SK-N-SH (cell line): ENCODE data around the gene CDC6. TPM values are rescaled to one million over a fixed set of nuclear protein-coding genes. Genes with fewer than 3 reads are reported as not detected.

Source experiments
- CTCF ChIA-PET: fragments of 300-600, 350-600 bp; formaldehyde crosslinking; extraction: SDS; loops from one replicate; lab custom pipeline; 2021; lab: Yijun Ruan, JAX
- POLR2A ChIA-PET: fragments of 350-600 bp; sonication (Branson Sonifier 250); formaldehyde crosslinking; extraction: SDS; loops from one replicate; lab custom pipeline; 2020; ENCODE audit warnings: antibody characterized with exemption, inconsistent platforms; lab: Yijun Ruan, JAX
- DNase-seq: peaks from one replicate; pipeline ENCODE4 v3.0.0; 2012
- H2AFZ ChIP-seq: fragments of 200-600 bp; sonication (generic); 2 replicates; pipeline ENCODE4 v1.8.1; 2016; ENCODE audit warnings: antibody characterized with exemption, mild to moderate bottlenecking, low read depth
- H3F3A ChIP-seq: fragments of 200-600 bp; sonication (generic); replicated peaks from 2 replicates; pipeline ENCODE3; 2016; ENCODE audit warnings: antibody characterized with exemption, mild to moderate bottlenecking; ENCODE audit not compliant: insufficient read depth
- H3K27ac ChIP-seq, 2 experiments: fragments of 200-500 bp in 1 of 2; fragments of 200-600 bp in 1 of 2; sonication (Bioruptor generic) in 1 of 2; sonication (generic), shearing (Covaris generic) in 1 of 2; 2 replicates each; pipeline versions ENCODE4 v1.5.1 to v1.6.1; 2014 to 2016; ENCODE audit warnings: low read depth in 2 of 2, inconsistent platforms in 1 of 2, low read length in 1 of 2, mild to moderate bottlenecking in 1 of 2, mixed read lengths in 1 of 2
- H3K27me3 ChIP-seq: fragments of 200-600 bp; sonication (generic), shearing (Covaris generic); 2 replicates; pipeline ENCODE4 v1.6.1; 2016; ENCODE audit warnings: mixed run types; ENCODE audit not compliant: insufficient read depth
- H3K36me3 ChIP-seq, 2 experiments: fragments of 200-500 bp in 1 of 2; fragments of 200-600 bp in 1 of 2; sonication (Bioruptor generic) in 1 of 2; sonication (generic) in 1 of 2; replicated peaks in 1 of 2; 2 replicates each; pipeline versions ENCODE3 to v1.5.1; 2014 to 2016; ENCODE audit warnings: low read length in 1 of 2, mild to moderate bottlenecking in 1 of 2; ENCODE audit not compliant: insufficient read depth in 2 of 2, control insufficient read depth in 1 of 2
- H3K4me1 ChIP-seq, 2 experiments: fragments of 200-500 bp in 1 of 2; fragments of 200-600 bp in 1 of 2; sonication (Bioruptor generic) in 1 of 2; sonication (generic), shearing (Covaris generic) in 1 of 2; 2 replicates each; pipeline versions ENCODE4 v1.5.1 to v1.6.1; 2014 to 2016; ENCODE audit warnings: low read depth in 1 of 2, low read length in 1 of 2, mixed run types in 1 of 2; ENCODE audit not compliant: insufficient read depth in 2 of 2, control insufficient read depth in 1 of 2
- H3K4me2 ChIP-seq: fragments of 200-600 bp; sonication (generic), shearing (Covaris generic); 2 replicates; pipeline ENCODE4 v1.6.1; 2017; ENCODE audit warnings: mixed run types
- H3K4me3 ChIP-seq, 2 experiments: fragments of 200-500 bp in 1 of 2; fragments of 200-600 bp in 1 of 2; sonication (Bioruptor generic) in 1 of 2; sonication (generic), shearing (Covaris generic) in 1 of 2; 2 replicates each; pipeline versions ENCODE4 v1.5.1 to v1.8.1; 2014 to 2016; ENCODE audit warnings: low read depth in 2 of 2, inconsistent platforms in 1 of 2, low read length in 1 of 2, mild to moderate bottlenecking in 1 of 2, mixed read lengths in 1 of 2, moderate library complexity in 1 of 2
- H3K79me2 ChIP-seq: fragments of 200-600 bp; sonication (generic); 2 replicates; pipeline ENCODE4 v1.8.1; 2017; ENCODE audit warnings: mild to moderate bottlenecking; ENCODE audit not compliant: insufficient read depth
- H3K9ac ChIP-seq: fragments of 200-600 bp; sonication (generic); 2 replicates; pipeline ENCODE4 v1.6.1; 2017; ENCODE audit warnings: mixed run types
- H3K9me2 ChIP-seq: fragments of 200-600 bp; sonication (generic); 2 replicates; pipeline ENCODE4 v1.6.1; 2017; ENCODE audit warnings: mixed run types
- H3K9me3 ChIP-seq: fragments of 200-600 bp; sonication (generic); 2 replicates; pipeline ENCODE4 v1.6.1; 2017; ENCODE audit warnings: mixed run types, mild to moderate bottlenecking, moderate library complexity
- H4K20me1 ChIP-seq: fragments of 200-600 bp; sonication (generic); 2 replicates; pipeline ENCODE4 v1.6.1; 2017; ENCODE audit warnings: mild to moderate bottlenecking, mixed run types; ENCODE audit not compliant: insufficient read depth
- ELF1 ChIP-seq: IDR thresholded peaks from 2 replicates; pipeline ENCODE4 v1.4.0; 2012
- EZH2phosphoT487 ChIP-seq: fragments of 200-600 bp; sonication (generic); IDR thresholded peaks from 2 replicates; pipeline ENCODE4 v1.6.1; 2017; ENCODE audit warnings: low read depth, mixed run types, mild to moderate bottlenecking, antibody characterized with exemption, moderate library complexity, borderline replicate concordance
- FOSL2 ChIP-seq: IDR thresholded peaks from 2 replicates; pipeline ENCODE4 v1.4.0; 2012; ENCODE audit warnings: low read depth, mild to moderate bottlenecking, moderate library complexity, borderline replicate concordance
- FOXJ3 ChIP-seq: sonication (generic); formaldehyde crosslinking; IDR thresholded peaks from 2 replicates; pipeline ENCODE4 v1.5.1; 2020; ENCODE audit warnings: mild to moderate bottlenecking, missing genetic modification reagents
- FOXM1 ChIP-seq: IDR thresholded peaks from 2 replicates; pipeline ENCODE4 v1.4.0; 2012; ENCODE audit warnings: low read depth, mild to moderate bottlenecking
- GABPA ChIP-seq: IDR thresholded peaks from 2 replicates; pipeline ENCODE4 v1.4.0; 2012; ENCODE audit warnings: low read depth, mild to moderate bottlenecking
- JUND ChIP-seq: IDR thresholded peaks from 2 replicates; pipeline ENCODE4 v1.4.0; 2012
- MEF2A ChIP-seq: IDR thresholded peaks from 2 replicates; pipeline ENCODE4 v1.4.0; 2012; ENCODE audit warnings: low read depth, borderline replicate concordance
- MXI1 ChIP-seq: IDR thresholded peaks from 2 replicates; pipeline ENCODE4 v1.6.1; 2012; ENCODE audit warnings: mild to moderate bottlenecking, low read depth, low read length, improper control_type of control experiment
- NFIC ChIP-seq: IDR thresholded peaks from 2 replicates; pipeline ENCODE4 v1.4.0; 2012; ENCODE audit warnings: borderline replicate concordance
- NRF1 ChIP-seq: IDR thresholded peaks from 2 replicates; pipeline ENCODE4 v1.6.1; 2012; ENCODE audit warnings: low read depth, mild to moderate bottlenecking, low read length
- POLR2AphosphoS5 ChIP-seq: IDR thresholded peaks from 2 replicates; pipeline ENCODE4 v1.6.1; 2012; ENCODE audit warnings: low read depth, low read length
- RAD21 ChIP-seq: IDR thresholded peaks from 2 replicates; pipeline ENCODE4 v1.6.1; 2012; ENCODE audit warnings: mild to moderate bottlenecking, low read length
- RCOR1 ChIP-seq: fragments of 150-350 bp; IDR thresholded peaks from 2 replicates; pipeline ENCODE4 v1.6.1; 2017; ENCODE audit warnings: antibody characterized with exemption, low read length
- RFX5 ChIP-seq: IDR thresholded peaks from 2 replicates; pipeline ENCODE4 v1.6.1; 2012; ENCODE audit warnings: mild to moderate bottlenecking, improper control_type of control experiment, low read length
- RXRA ChIP-seq: IDR thresholded peaks from 2 replicates; pipeline ENCODE4 v1.4.0; 2012; ENCODE audit warnings: low read depth, mild to moderate bottlenecking, borderline replicate concordance
- SMC3 ChIP-seq: IDR thresholded peaks from 2 replicates; pipeline ENCODE4 v1.6.1; 2012; ENCODE audit warnings: low read depth, low read length, improper control_type of control experiment
- TCF12 ChIP-seq: IDR thresholded peaks from 2 replicates; pipeline ENCODE4 v1.4.0; 2012
- TEAD4 ChIP-seq: IDR thresholded peaks from 2 replicates; pipeline ENCODE4 v1.4.0; 2012; ENCODE audit warnings: mild to moderate bottlenecking, borderline replicate concordance; ENCODE audit not compliant: insufficient read depth
- WGBS: methylation state at CpG from one replicate; pipeline ENCODE4 v1.1.6; 2017; ENCODE audit warnings: low lambda C conversion rate; 5-methylcytosine and 5-hydroxymethylcytosine counted together
- polyA plus RNA-seq, 3 experiments: library from polyadenylated mRNA; depleted of rRNA; stranded (reverse); fragments of >200 nt; gene quantifications; 2 replicates each; pipeline ENCODE4 v1.2.3, GENCODE V29; 2012
- TF ChIP-seq, protein P1 (sequence below): fragments of 150-350 bp; IDR thresholded peaks from 2 replicates; pipeline ENCODE4 v1.6.1; 2016; ENCODE audit warnings: mild to moderate bottlenecking, low read depth, low read length
- TF ChIP-seq, protein P2 (sequence below): fragments of 200-600 bp; sonication (generic); IDR thresholded peaks from 2 replicates; pipeline ENCODE4 v1.6.1; 2017; ENCODE audit warnings: antibody characterized with exemption, mild to moderate bottlenecking, moderate library complexity
- TF ChIP-seq, protein P3 (sequence below): IDR thresholded peaks from 2 replicates; pipeline ENCODE4 v1.4.0; 2012; ENCODE audit warnings: low read depth
- TF ChIP-seq, protein P4 (sequence below): fragments of 150-350 bp; IDR thresholded peaks from 2 replicates; pipeline ENCODE4 v1.6.1; 2017; ENCODE audit warnings: antibody characterized with exemption, low read length, low read depth, borderline replicate concordance
- TF ChIP-seq, protein P5 (sequence below): IDR thresholded peaks from 2 replicates; pipeline ENCODE4 v1.4.0; 2012; ENCODE audit warnings: low read depth, borderline replicate concordance

CDC6 gene
- polyA plus RNA-seq, 1 of the 3 experiments (the other 2 are of a cell fraction): 12.7 TPM

DNA sequence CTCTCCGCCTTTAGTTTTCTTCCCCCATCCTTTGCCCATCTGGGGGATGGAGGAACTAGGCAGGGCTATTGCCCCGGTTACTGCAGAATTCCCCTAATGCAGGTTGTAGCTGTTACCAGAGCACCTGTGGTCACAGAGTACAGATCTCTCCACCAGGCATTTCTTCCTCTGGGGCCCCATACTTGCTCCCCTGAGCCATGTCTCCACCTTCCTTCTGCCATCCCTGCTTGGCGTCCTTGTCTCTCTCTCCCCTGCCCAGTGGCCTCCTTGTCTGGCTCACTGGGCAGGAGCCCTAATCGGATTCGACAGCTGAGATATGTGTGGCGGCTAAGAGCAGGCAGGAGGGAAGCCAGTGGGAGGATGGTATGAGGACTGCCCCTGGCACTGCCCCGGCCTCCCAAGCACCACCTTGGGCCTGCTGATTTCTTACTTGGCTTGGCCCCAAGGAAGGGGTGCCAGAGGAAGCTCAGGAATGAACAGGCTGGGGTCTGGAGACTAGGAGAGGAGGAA, 23.3 kb downstream of the CDC6 start (continued):
- TF ChIP-seq, protein P1, sequence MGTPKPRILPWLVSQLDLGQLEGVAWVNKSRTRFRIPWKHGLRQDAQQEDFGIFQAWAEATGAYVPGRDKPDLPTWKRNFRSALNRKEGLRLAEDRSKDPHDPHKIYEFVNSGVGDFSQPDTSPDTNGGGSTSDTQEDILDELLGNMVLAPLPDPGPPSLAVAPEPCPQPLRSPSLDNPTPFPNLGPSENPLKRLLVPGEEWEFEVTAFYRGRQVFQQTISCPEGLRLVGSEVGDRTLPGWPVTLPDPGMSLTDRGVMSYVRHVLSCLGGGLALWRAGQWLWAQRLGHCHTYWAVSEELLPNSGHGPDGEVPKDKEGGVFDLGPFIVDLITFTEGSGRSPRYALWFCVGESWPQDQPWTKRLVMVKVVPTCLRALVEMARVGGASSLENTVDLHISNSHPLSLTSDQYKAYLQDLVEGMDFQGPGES: no peak
- TF ChIP-seq POLR2AphosphoS5 (peak; percentile 95), TCF12 (peak; percentile 100), RAD21 (peak; percentile 36), RFX5 (no peak), MXI1 (peak; percentile 60; the same call in 1 of the 2 replicates), GABPA (no peak), NFIC (peak; percentile 98), FOXM1 (peak; percentile 86)
- TF ChIP-seq, protein P2, sequence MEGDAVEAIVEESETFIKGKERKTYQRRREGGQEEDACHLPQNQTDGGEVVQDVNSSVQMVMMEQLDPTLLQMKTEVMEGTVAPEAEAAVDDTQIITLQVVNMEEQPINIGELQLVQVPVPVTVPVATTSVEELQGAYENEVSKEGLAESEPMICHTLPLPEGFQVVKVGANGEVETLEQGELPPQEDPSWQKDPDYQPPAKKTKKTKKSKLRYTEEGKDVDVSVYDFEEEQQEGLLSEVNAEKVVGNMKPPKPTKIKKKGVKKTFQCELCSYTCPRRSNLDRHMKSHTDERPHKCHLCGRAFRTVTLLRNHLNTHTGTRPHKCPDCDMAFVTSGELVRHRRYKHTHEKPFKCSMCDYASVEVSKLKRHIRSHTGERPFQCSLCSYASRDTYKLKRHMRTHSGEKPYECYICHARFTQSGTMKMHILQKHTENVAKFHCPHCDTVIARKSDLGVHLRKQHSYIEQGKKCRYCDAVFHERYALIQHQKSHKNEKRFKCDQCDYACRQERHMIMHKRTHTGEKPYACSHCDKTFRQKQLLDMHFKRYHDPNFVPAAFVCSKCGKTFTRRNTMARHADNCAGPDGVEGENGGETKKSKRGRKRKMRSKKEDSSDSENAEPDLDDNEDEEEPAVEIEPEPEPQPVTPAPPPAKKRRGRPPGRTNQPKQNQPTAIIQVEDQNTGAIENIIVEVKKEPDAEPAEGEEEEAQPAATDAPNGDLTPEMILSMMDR: no peak

DNA sequence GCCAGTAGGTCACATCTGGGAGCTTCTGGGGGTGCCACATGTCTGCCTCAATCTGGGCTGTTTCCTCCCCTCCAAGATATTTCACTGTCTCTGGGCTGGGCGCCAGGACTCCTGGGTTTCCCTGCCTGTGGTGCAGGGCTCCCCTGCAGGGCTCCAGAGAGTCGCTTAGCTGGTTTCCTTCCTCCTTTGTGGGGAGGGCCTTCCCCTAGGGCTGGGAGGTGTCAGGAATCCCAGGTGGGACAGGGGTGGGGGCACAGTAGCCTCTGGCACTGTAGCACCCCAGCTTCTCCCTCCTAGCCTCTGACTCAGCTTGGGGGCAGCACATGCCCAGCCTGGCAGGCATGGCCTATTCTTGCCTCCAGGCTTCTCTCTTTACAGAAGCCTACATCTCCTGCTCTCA, 23.9 kb downstream of the CDC6 start:
- peaks cover 72 to 91% of the 10 kb centered on the region in 2 experiments for H3K4me1 ChIP-seq
- no peak overlapping the region for H2AFZ ChIP-seq
- no peak for DNase-seq
- H3K9ac ChIP-seq: peak overlapping the region; percentile 58
- ChIA-PET CTCF (interaction anchor here (36.0 to 57.6 kb wide), 2 partner anchors 6 to 27 kb away, joined by 1706 read pairs; partner anchors contain the start of genes CDC6, GJD3 and RARA), POLR2A (interaction anchor here (1.2 to 3.9 kb wide), 5 partner anchors 10 to 43 kb away, joined by 3 to 27 read pairs (median 6); no protein-coding TSS in a partner anchor)
- H3K4me3 ChIP-seq: peak overlapping the region; percentile 65 to 69
- H3K27ac ChIP-seq: peak overlapping the region; percentile 95 to 99
- no peaks in the 10 kb centered on the region for H3K9me3 ChIP-seq
- 14% methylated on average over 2 of the region's 2 CpGs for WGBS
- H4K20me1 ChIP-seq: no peaks in the 10 kb centered on the region
- peak overlapping the region; percentile 81 for H3K4me2 ChIP-seq
- H3K9me2 ChIP-seq: no peaks in the 10 kb centered on the region
- H3K36me3 ChIP-seq: no peaks in the 10 kb centered on the region
- H3K27me3 ChIP-seq: no peaks in the 10 kb centered on the region
- peaks cover 62% of the 10 kb centered on the region for H3F3A ChIP-seq
- peaks cover 28% of the 10 kb centered on the region; the same call in 1 of the 2 replicates for H3K79me2 ChIP-seq
- TF ChIP-seq, protein P3, sequence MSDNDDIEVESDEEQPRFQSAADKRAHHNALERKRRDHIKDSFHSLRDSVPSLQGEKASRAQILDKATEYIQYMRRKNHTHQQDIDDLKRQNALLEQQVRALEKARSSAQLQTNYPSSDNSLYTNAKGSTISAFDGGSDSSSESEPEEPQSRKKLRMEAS: 0 out of 2 replicates have a peak, but pooled peaks have one; percentile 33
- TF ChIP-seq, protein P4, sequence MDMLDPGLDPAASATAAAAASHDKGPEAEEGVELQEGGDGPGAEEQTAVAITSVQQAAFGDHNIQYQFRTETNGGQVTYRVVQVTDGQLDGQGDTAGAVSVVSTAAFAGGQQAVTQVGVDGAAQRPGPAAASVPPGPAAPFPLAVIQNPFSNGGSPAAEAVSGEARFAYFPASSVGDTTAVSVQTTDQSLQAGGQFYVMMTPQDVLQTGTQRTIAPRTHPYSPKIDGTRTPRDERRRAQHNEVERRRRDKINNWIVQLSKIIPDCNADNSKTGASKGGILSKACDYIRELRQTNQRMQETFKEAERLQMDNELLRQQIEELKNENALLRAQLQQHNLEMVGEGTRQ: no peak
- TF ChIP-seq FOXM1 (no peak), RCOR1 (no peak), FOXJ3 (CRISPR knock-in tag) (no peak), JUND (peak; percentile 37), GABPA (no peak), SMC3 (no peak), MXI1 (no peak), ELF1 (no peak), RAD21 (no peak), TEAD4 (no peak; the same call in 1 of the 2 replicates), FOSL2 (no peak; the same call in none of the 2 replicates), EZH2phosphoT487 (no peak), NRF1 (no peak), NFIC (peak; percentile 83), RXRA (peak; percentile 57), MEF2A (no peak)
- TF ChIP-seq, protein P5, sequence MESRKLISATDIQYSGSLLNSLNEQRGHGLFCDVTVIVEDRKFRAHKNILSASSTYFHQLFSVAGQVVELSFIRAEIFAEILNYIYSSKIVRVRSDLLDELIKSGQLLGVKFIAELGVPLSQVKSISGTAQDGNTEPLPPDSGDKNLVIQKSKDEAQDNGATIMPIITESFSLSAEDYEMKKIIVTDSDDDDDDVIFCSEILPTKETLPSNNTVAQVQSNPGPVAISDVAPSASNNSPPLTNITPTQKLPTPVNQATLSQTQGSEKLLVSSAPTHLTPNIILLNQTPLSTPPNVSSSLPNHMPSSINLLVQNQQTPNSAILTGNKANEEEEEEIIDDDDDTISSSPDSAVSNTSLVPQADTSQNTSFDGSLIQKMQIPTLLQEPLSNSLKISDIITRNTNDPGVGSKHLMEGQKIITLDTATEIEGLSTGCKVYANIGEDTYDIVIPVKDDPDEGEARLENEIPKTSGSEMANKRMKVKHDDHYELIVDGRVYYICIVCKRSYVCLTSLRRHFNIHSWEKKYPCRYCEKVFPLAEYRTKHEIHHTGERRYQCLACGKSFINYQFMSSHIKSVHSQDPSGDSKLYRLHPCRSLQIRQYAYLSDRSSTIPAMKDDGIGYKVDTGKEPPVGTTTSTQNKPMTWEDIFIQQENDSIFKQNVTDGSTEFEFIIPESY: no peak
- TF ChIP-seq, protein P2: no peak
